HG03103 (cell line): ENCODE measurements around the gene AHCY.
"Not testable (repeated sequence)": the region's sequence is repeated elsewhere in the genome, so short reads cannot be mapped to it uniquely, and the experiment has no call there.

Experiments used
- ATAC-seq: cut with Tn5 transposase; IDR thresholded peaks from one replicate; pipeline ENCODE4 v1.9.1; 2021; ENCODE audit warnings: low read depth; ENCODE audit not compliant: unreplicated experiment

Gene AHCY

GRCh38 chr20:34302723-34303533, at the start of gene AHCY:
Gene AHCY (minus strand): TSS chr20:34303355. CDS start chr20:34303270, 85 bp downstream.
- peak; percentile 84 for ATAC-seq

- no peak for ATAC-seq
Measured at GRCh38 chr20:34350095-34350494, 46.9 kb upstream of the AHCY start.

GRCh38 chr20:34347571-34347970, 44.4 kb upstream of the AHCY start:
- ATAC-seq = no peak

- ATAC-seq = not testable (repeated sequence)
Measured at GRCh38 chr20:34346533-34346865, 43.3 kb upstream of the AHCY start.

- not testable (repeated sequence) for ATAC-seq
Measured at GRCh38 chr20:34345839-34346532, 42.8 kb upstream of the AHCY start.

- no peak for ATAC-seq
Measured at GRCh38 chr20:34345402-34345736, 42.2 kb upstream of the AHCY start.

GRCh38 chr20:34344238-34344637, 41.1 kb upstream of the AHCY start:
- no peak for ATAC-seq

GRCh38 chr20:34343458-34344211, 40.5 kb upstream of the AHCY start:
- no peak for ATAC-seq

GRCh38 chr20:34341199-34341598, 38.0 kb upstream of the AHCY start:
- ATAC-seq = not testable (repeated sequence)

- ATAC-seq = not testable (repeated sequence)
Measured at GRCh38 chr20:34340726-34341125, 37.6 kb upstream of the AHCY start.

GRCh38 chr20:34337982-34338726, 35.0 kb upstream of the AHCY start:
- no peak for ATAC-seq

GRCh38 chr20:34337544-34337943, 34.4 kb upstream of the AHCY start:
- ATAC-seq = no peak

- no peak for ATAC-seq
Measured at GRCh38 chr20:34334654-34335407, 31.7 kb upstream of the AHCY start.

GRCh38 chr20:34333786-34334185, 30.6 kb upstream of the AHCY start:
- no peak for ATAC-seq

- no peak for ATAC-seq
Measured at GRCh38 chr20:34332262-34332920, 29.2 kb upstream of the AHCY start.

GRCh38 chr20:34331838-34332237, 28.7 kb upstream of the AHCY start:
- no peak for ATAC-seq

GRCh38 chr20:34330861-34331544, 27.8 kb upstream of the AHCY start:
- not testable (repeated sequence) for ATAC-seq

GRCh38 chr20:34328928-34329677, 25.9 kb upstream of the AHCY start:
- no peak for ATAC-seq
